Renal cortex interstitium (tissue), 11 donors: ENCODE results near the gene CDC34. TPM values are rescaled to one million over a fixed set of nuclear protein-coding genes. Genes with fewer than 3 reads are reported as not detected.

Experiments
- DNase-seq, 11 donors: peaks; one replicate each; pipeline ENCODE4 v3.0.0-alpha.2; 2013; ENCODE audit warnings: low read depth in 9 of 11, low spot score in 4 of 11; ENCODE audit errors: extremely low read depth in 1 of 11
- polyA plus RNA-seq, 3 donors: library from polyadenylated mRNA; unstranded; fragments of 120-200 nt; gene quantifications; one replicate each; pipeline ENCODE4 v1.2.1, GENCODE V29; 2013; ENCODE audit not compliant: insufficient read length in 3 of 3

The CDC34 gene
- polyA plus RNA-seq, 3 donors: 48.3 to 75.3 (median 61.7) TPM

- no peak for DNase-seq
These were observed 37.1 kb upstream of the CDC34 start for GRCh38 chr19:494171-495080.

- no peak for DNase-seq
These were observed 36.5 kb upstream of the CDC34 start for GRCh38 chr19:495081-495401.

- no peak for DNase-seq
These were observed 36.0 kb upstream of the CDC34 start for GRCh38 chr19:495402-496111.

- no peak for DNase-seq
These were observed 35.4 kb upstream of the CDC34 start, which contains the start of gene MADCAM1 for GRCh38 chr19:496112-496665. MADCAM1 (plus strand) TSS chr19:496486; CDS start chr19:496500, 14 bp downstream.

GRCh38 chr19:496986-497385 lies 34.6 kb upstream of the CDC34 start:
- DNase-seq: no peak

- DNase-seq: no peak
These were observed 34.1 kb upstream of the CDC34 start for GRCh38 chr19:497491-497868.

- DNase-seq: no peak
These were observed 33.6 kb upstream of the CDC34 start for GRCh38 chr19:497869-498510.

- DNase-seq: no peak
These were observed 33.1 kb upstream of the CDC34 start for GRCh38 chr19:498511-498891.

GRCh38 chr19:498977-499623 lies 32.5 kb upstream of the CDC34 start:
- DNase-seq: no peak

- DNase-seq: no peak
These were observed 29.9 kb upstream of the CDC34 start for GRCh38 chr19:501646-502045.

GRCh38 chr19:504616-505015 lies 26.9 kb upstream of the CDC34 start:
- no peak for DNase-seq

GRCh38 chr19:506404-507285 lies 24.9 kb upstream of the CDC34 start:
- peak in 10 of 11 donors; percentile 90 to 100 (median 100) for DNase-seq

GRCh38 chr19:507286-508203 lies 24.0 kb upstream of the CDC34 start, which contains the start of gene TPGS1:
TPGS1 (plus strand) TSS chr19:507497; CDS start chr19:507507, 10 bp downstream.
- peak in 5 of 11 donors; percentile 64 to 100 (median 100) for DNase-seq

- DNase-seq: no peak
These were observed 23.1 kb upstream of the CDC34 start for GRCh38 chr19:508204-509150.

- DNase-seq: peak in 5 of 11 donors; percentile 55 to 78 (median 74)
These were observed 20.9 kb upstream of the CDC34 start for GRCh38 chr19:510606-511100.
